Fibroblast of lung (primary cell): ENCODE measurements around the gene CC2D1A.

ENCODE experiments used
- EZH2 ChIP-seq: IDR thresholded peaks from 2 replicates; pipeline ENCODE4 v1.5.1; 2012; ENCODE audit warnings: low read length, control low read depth, mild to moderate bottlenecking; ENCODE audit errors: missing control alignments
- TF ChIP-seq, protein P1 (sequence below), 2 donors: IDR thresholded peaks in 1 of 2; conservative IDR thresholded peaks in 1 of 2; 1 replicate in 1 of 2; 2 replicates in 1 of 2; pipeline ENCODE4 v1.5.1; 2011 to 2012; ENCODE audit warnings: low read length in 2 of 2, control low read depth in 1 of 2, inconsistent platforms in 1 of 2, low read depth in 1 of 2, mild to moderate bottlenecking in 1 of 2

DNA sequence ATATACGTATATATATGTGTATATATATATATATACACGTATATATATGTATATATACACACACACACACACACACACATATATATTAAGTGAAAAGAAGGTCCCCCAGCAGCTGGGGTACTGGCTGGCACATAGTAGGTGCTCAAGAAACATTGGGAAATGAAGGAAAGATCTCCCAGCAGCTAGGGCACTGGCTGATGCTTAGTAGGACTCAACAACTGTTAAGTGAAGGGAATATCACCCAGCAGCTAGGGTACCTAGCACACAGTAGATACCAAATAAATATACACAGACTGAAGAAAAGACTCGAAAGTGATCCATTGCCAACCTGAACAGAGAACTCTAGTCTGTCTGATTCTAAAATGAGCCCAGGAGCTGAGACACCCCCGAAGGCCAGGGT is 20.0 kb downstream of the CC2D1A start:
- TF ChIP-seq, protein P1, sequence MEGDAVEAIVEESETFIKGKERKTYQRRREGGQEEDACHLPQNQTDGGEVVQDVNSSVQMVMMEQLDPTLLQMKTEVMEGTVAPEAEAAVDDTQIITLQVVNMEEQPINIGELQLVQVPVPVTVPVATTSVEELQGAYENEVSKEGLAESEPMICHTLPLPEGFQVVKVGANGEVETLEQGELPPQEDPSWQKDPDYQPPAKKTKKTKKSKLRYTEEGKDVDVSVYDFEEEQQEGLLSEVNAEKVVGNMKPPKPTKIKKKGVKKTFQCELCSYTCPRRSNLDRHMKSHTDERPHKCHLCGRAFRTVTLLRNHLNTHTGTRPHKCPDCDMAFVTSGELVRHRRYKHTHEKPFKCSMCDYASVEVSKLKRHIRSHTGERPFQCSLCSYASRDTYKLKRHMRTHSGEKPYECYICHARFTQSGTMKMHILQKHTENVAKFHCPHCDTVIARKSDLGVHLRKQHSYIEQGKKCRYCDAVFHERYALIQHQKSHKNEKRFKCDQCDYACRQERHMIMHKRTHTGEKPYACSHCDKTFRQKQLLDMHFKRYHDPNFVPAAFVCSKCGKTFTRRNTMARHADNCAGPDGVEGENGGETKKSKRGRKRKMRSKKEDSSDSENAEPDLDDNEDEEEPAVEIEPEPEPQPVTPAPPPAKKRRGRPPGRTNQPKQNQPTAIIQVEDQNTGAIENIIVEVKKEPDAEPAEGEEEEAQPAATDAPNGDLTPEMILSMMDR (conservative IDR thresholded peaks at IDR 0.05 in 1 of 2, IDR thresholded peaks at IDR 0.05 in 1 of 2; ENCODE audit: low read depth in 1 of 2, low read length in 2 of 2): no peak
- TF ChIP-seq EZH2: no peak
